ENCODE results near the gene SETD7. TPM values are rescaled to one million over a fixed set of nuclear protein-coding genes. Genes with fewer than 3 reads are reported as not detected.
A peak's percentile ranks its signal among the peaks of the same experiment; 100 is the strongest.

Gene SETD7
- total RNA-seq, 2 donors from 2014 or later = 71.7 to 100 TPM

- Histone ChIP-seq H3K27ac (no peak overlapping the region), H3K9me3 (no peaks in the 10 kb centered on the region), H3K4me1 (replicated peaks) (peaks cover 11% of the 10 kb centered on the region), H3K4me3 (no peak overlapping the region), H3K36me3 (no peaks in the 10 kb centered on the region), H3K27me3 (replicated peaks; ENCODE audit: insufficient read depth) (no peaks in the 10 kb centered on the region)
- TF ChIP-seq CTCF (IDR thresholded peaks at IDR 0.05) = no peak
- no peak for TF ChIP-seq POLR2AphosphoS5 (IDR thresholded peaks at IDR 0.05)
- TF ChIP-seq POLR2A (IDR thresholded peaks at IDR 0.05) = no peak
- no peak for DNase-seq (ENCODE audit: low spot score)
- intact Hi-C loops (cut with DNase I) = no loop called here
- 98% methylated on average over 2 of the region's 2 CpGs for WGBS
Measured at GRCh38 chr4:139540161-139540560, 15.9 kb downstream of the SETD7 start.

GRCh38 chr4:139537292-139537691 is 18.7 kb downstream of the SETD7 start:
- TF ChIP-seq POLR2AphosphoS5 (IDR thresholded peaks at IDR 0.05) (no peak), POLR2A (IDR thresholded peaks at IDR 0.05) (no peak), CTCF (IDR thresholded peaks at IDR 0.05) (no peak)
- no peaks in the 10 kb centered on the region for H3K27me3 ChIP-seq (replicated peaks; ENCODE audit: insufficient read depth)
- 76% methylated on average over 7 of the region's 7 CpGs for WGBS

GRCh38 chr4:139535871-139536234 is 20.2 kb downstream of the SETD7 start:
- Histone ChIP-seq H3K27ac (peak overlapping the region; percentile 60 to 80), H3K36me3 (no peaks in the 10 kb centered on the region), H3K9me3 (no peaks in the 10 kb centered on the region), H3K27me3 (replicated peaks; ENCODE audit: insufficient read depth) (no peaks in the 10 kb centered on the region), H3K4me1 (replicated peaks) (peaks cover 11% of the 10 kb centered on the region), H3K4me3 (no peak overlapping the region)
- no peak for TF ChIP-seq POLR2A (IDR thresholded peaks at IDR 0.05)
- peak; percentile 58 for TF ChIP-seq POLR2AphosphoS5 (IDR thresholded peaks at IDR 0.05)
- intact Hi-C loops (cut with DNase I) = no loop called here
- peak; percentile 57 for DNase-seq (ENCODE audit: low spot score)
- 64% methylated on average over 5 of the region's 5 CpGs for WGBS

More at GRCh38 chr4:139537292-139537691, 18.7 kb downstream of the SETD7 start:
- Histone ChIP-seq H3K4me3 (no peak overlapping the region), H3K36me3 (no peaks in the 10 kb centered on the region), H3K9me3 (no peaks in the 10 kb centered on the region), H3K27ac (peak overlapping the region; percentile 60 to 80), H3K4me1 (replicated peaks) (peaks cover 11% of the 10 kb centered on the region)
- DNase-seq (ENCODE audit: low spot score) = no peak
- intact Hi-C loops (cut with DNase I) = no loop called here

- no peak overlapping the region for H3K4me3 ChIP-seq
- TF ChIP-seq POLR2AphosphoS5 (IDR thresholded peaks at IDR 0.05) (peak; percentile 44), POLR2A (IDR thresholded peaks at IDR 0.05) (no peak), CTCF (IDR thresholded peaks at IDR 0.05) (no peak)
- intact Hi-C loops (cut with DNase I) = no loop called here
- DNase-seq (ENCODE audit: low spot score) = no peak
- H3K4me1 ChIP-seq (replicated peaks) = peaks cover 11% of the 10 kb centered on the region
- H3K27me3 ChIP-seq (replicated peaks; ENCODE audit: insufficient read depth) = no peaks in the 10 kb centered on the region
- WGBS = 24% methylated on average over 2 of the region's 2 CpGs
- no peaks in the 10 kb centered on the region for H3K36me3 ChIP-seq
- H3K27ac ChIP-seq = peak overlapping the region; percentile 60 to 80
- no peaks in the 10 kb centered on the region for H3K9me3 ChIP-seq
Measured at GRCh38 chr4:139535228-139535870, 20.7 kb downstream of the SETD7 start.

- H3K27me3 ChIP-seq (replicated peaks; ENCODE audit: insufficient read depth) = no peaks in the 10 kb centered on the region
- 85% methylated on average over 9 of the region's 9 CpGs for WGBS
- peaks cover 11% of the 10 kb centered on the region for H3K4me1 ChIP-seq (replicated peaks)
- H3K27ac ChIP-seq = peak overlapping the region; percentile 60 to 80
- no peaks in the 10 kb centered on the region for H3K9me3 ChIP-seq
- no peak for DNase-seq (ENCODE audit: low spot score)
- H3K36me3 ChIP-seq = no peaks in the 10 kb centered on the region
- intact Hi-C loops (cut with DNase I) = no loop called here
- TF ChIP-seq CTCF (IDR thresholded peaks at IDR 0.05) = no peak
- TF ChIP-seq POLR2A (IDR thresholded peaks at IDR 0.05) = no peak
- no peak for TF ChIP-seq POLR2AphosphoS5 (IDR thresholded peaks at IDR 0.05)
- no peak overlapping the region for H3K4me3 ChIP-seq
Measured at GRCh38 chr4:139534287-139534950, 21.6 kb downstream of the SETD7 start.

Data from prostate gland (tissue), 2 donors.